PC-9 (cell line): ENCODE measurements around the gene GATA6. TPM values are rescaled to one million over a fixed set of nuclear protein-coding genes. Genes with fewer than 3 reads are reported as not detected.

Experiments used
- BruUV-seq: library from RNA; stranded (reverse); fragments of 400-500 nt; replicated peaks from 2 replicates; lab custom pipeline; 2021; lab: Mats Ljungman, UMichigan
- CTCF ChIA-PET: fragments of 300-600 bp; sonication (Branson Sonifier 250); formaldehyde crosslinking; loops from one replicate; lab custom pipeline; 2022; ENCODE audit warnings: antibody characterized with exemption; lab: Charles Lee
- POLR2A ChIA-PET: fragments of 300-600 bp; sonication (Branson Sonifier 250); formaldehyde crosslinking; loops from one replicate; lab custom pipeline; 2022; ENCODE audit warnings: antibody characterized with exemption; ENCODE audit not compliant: unreplicated experiment; lab: Charles Lee
- DNase-seq, 2 experiments: peaks; one replicate each; pipeline versions ENCODE4 v3.0.0 to v3.0.0-alpha.2; 2015 to 2022; ENCODE audit warnings: mixed read lengths in 1 of 2
- H2AFZ ChIP-seq: fragments of 200-600 bp; sonication (generic); 2 replicates; pipeline ENCODE4 v1.8.1; 2017; ENCODE audit warnings: antibody characterized with exemption
- H3F3A ChIP-seq: fragments of 200-600 bp; sonication (generic); 2 replicates; pipeline ENCODE4 v1.8.1; 2017; ENCODE audit warnings: antibody characterized with exemption, mild to moderate bottlenecking, low read depth; ENCODE audit not compliant: insufficient read depth
- H3K27ac ChIP-seq: fragments of 200-600 bp; sonication (generic); 2 replicates; pipeline ENCODE4 v1.6.1; 2016; ENCODE audit warnings: mixed run types
- H3K27me3 ChIP-seq: fragments of 200-600 bp; sonication (generic); 2 replicates; pipeline ENCODE4 v1.6.1; 2016; ENCODE audit warnings: low read depth, mixed run types; ENCODE audit not compliant: insufficient read depth
- H3K36me3 ChIP-seq: fragments of 200-600 bp; sonication (generic); 2 replicates; pipeline ENCODE4 v1.6.1; 2016; ENCODE audit warnings: low read depth, mixed run types
- H3K4me1 ChIP-seq: fragments of 200-600 bp; sonication (generic); replicated peaks from 2 replicates; pipeline ENCODE4 v1.6.1; 2016; ENCODE audit warnings: mixed run types; ENCODE audit not compliant: insufficient read depth
- H3K4me2 ChIP-seq: fragments of 200-600 bp; sonication (generic); 2 replicates; pipeline ENCODE4 v1.6.1; 2017; ENCODE audit warnings: mixed run types
- H3K4me3 ChIP-seq: fragments of 200-600 bp; sonication (generic); 2 replicates; pipeline ENCODE4 v1.6.1; 2016; ENCODE audit warnings: mixed run types
- H3K79me2 ChIP-seq: fragments of 200-600 bp; sonication (generic); 2 replicates; pipeline ENCODE4 v1.6.1; 2017; ENCODE audit warnings: low read depth, mixed run types
- H3K9me2 ChIP-seq: fragments of 200-600 bp; sonication (generic); 2 replicates; pipeline ENCODE4 v1.8.1; 2017; ENCODE audit warnings: mild to moderate bottlenecking; ENCODE audit not compliant: insufficient read depth
- H3K9me3 ChIP-seq: fragments of 200-600 bp; sonication (generic); 2 replicates; pipeline ENCODE4 v1.8.1; 2016; ENCODE audit warnings: low read depth; ENCODE audit not compliant: insufficient read depth
- H4K20me1 ChIP-seq: fragments of 200-600 bp; sonication (generic); 2 replicates; pipeline ENCODE4 v1.8.1; 2017; ENCODE audit not compliant: insufficient read depth
- CTCF ChIP-seq: fragments of 200-600 bp; sonication (generic); conservative IDR thresholded peaks from 2 replicates; pipeline ENCODE4 v1.6.1; 2017; ENCODE audit warnings: mixed run types, antibody characterized with exemption, mild to moderate bottlenecking, moderate library complexity
- EZH2 ChIP-seq: fragments of 200-600 bp; sonication (generic); IDR thresholded peaks from 2 replicates; pipeline ENCODE4 v1.8.0; 2017; ENCODE audit warnings: antibody characterized with exemption, low read depth
- intact Hi-C: fragments of 100-400 bp; cut with micrococcal nuclease; formaldehyde crosslinking; loops from one replicate; pipeline ENCODE4 v1.10.0; 2022; ENCODE audit not compliant: unreplicated experiment
- total RNA-seq: library from RNA; stranded (reverse); gene quantifications from 2 replicates; pipeline ENCODE4 v1.2.3, GENCODE V29; 2021

The GATA6 gene
- total RNA-seq, 1 experiment from 2014 or later, result 9.1 TPM

GRCh38 chr18:22136395-22136794 lies 33.0 kb upstream of the GATA6 start:
- ChIA-PET CTCF (no interaction called here), POLR2A (interaction anchor here (0.6 kb wide), 1 partner anchor 805 kb away, joined by 3 read pairs; no protein-coding TSS in a partner anchor)
- no TSS peak for BruUV-seq
- no peaks in the 10 kb centered on the region for H3K27me3 ChIP-seq
- no peak overlapping the region for H2AFZ ChIP-seq
- H3K36me3 ChIP-seq, result no peaks in the 10 kb centered on the region
- no peak for DNase-seq
- H3K4me3 ChIP-seq, result no peak overlapping the region
- H3K79me2 ChIP-seq, result no peaks in the 10 kb centered on the region
- no peaks in the 10 kb centered on the region for H3K9me3 ChIP-seq
- no peak overlapping the region for H3K4me2 ChIP-seq
- H4K20me1 ChIP-seq, result no peaks in the 10 kb centered on the region
- no peaks in the 10 kb centered on the region for H3K9me2 ChIP-seq
- TF ChIP-seq EZH2, result no peak
- TF ChIP-seq CTCF, result no peak
- H3K27ac ChIP-seq, result no peak overlapping the region
- no peaks in the 10 kb centered on the region for H3F3A ChIP-seq
- intact Hi-C loops, result no loop called here
- H3K4me1 ChIP-seq, result no peaks in the 10 kb centered on the region

- DNase-seq, result no peak
Observed at GRCh38 chr18:22141211-22141610, 28.2 kb upstream of the GATA6 start.

GRCh38 chr18:22143347-22144340 lies 25.7 kb upstream of the GATA6 start:
- Histone ChIP-seq H4K20me1 (no peaks in the 10 kb centered on the region; the same call in 1 of the 2 replicates), H3K36me3 (no peaks in the 10 kb centered on the region), H3K9me3 (no peaks in the 10 kb centered on the region), H3K4me1 (no peaks in the 10 kb centered on the region), H3K79me2 (no peaks in the 10 kb centered on the region), H3K4me3 (no peak overlapping the region), H3K4me2 (no peak overlapping the region), H3F3A (no peaks in the 10 kb centered on the region), H2AFZ (no peak overlapping the region), H3K9me2 (no peaks in the 10 kb centered on the region; the same call in 1 of the 2 replicates), H3K27me3 (no peaks in the 10 kb centered on the region), H3K27ac (no peak overlapping the region)
- TF ChIP-seq CTCF, result no peak
- TF ChIP-seq EZH2, result no peak
- ChIA-PET CTCF (no interaction called here), POLR2A (no interaction called here)
- intact Hi-C loops, result no loop called here
- DNase-seq, result no peak
- BruUV-seq, result no TSS peak

More at GRCh38 chr18:22141211-22141610, 28.2 kb upstream of the GATA6 start:
- no peak overlapping the region for H3K4me3 ChIP-seq
- no peak overlapping the region for H3K27ac ChIP-seq
- TF ChIP-seq CTCF (no peak), EZH2 (no peak)
- ChIA-PET POLR2A (no interaction called here), CTCF (no interaction called here)
- intact Hi-C loops, result no loop called here
- no peaks in the 10 kb centered on the region for H3K79me2 ChIP-seq
- no peaks in the 10 kb centered on the region for H3K36me3 ChIP-seq
- H3K27me3 ChIP-seq, result no peaks in the 10 kb centered on the region
- H4K20me1 ChIP-seq, result no peaks in the 10 kb centered on the region
- no peak overlapping the region for H2AFZ ChIP-seq
- BruUV-seq, result no TSS peak
- H3K9me2 ChIP-seq, result no peaks in the 10 kb centered on the region; the same call in 1 of the 2 replicates
- H3K4me1 ChIP-seq, result no peaks in the 10 kb centered on the region
- no peaks in the 10 kb centered on the region for H3F3A ChIP-seq
- H3K9me3 ChIP-seq, result no peaks in the 10 kb centered on the region
- no peak overlapping the region for H3K4me2 ChIP-seq
